Endothelial cell of umbilical vein (primary cell): ENCODE data around the gene PRKCZ. TPM values are rescaled to one million over a fixed set of nuclear protein-coding genes. Genes with fewer than 3 reads are reported as not detected.

Experiments
- BruUV-seq: library from RNA; stranded (reverse); fragments of 400-500 nt; replicated peaks from 2 replicates; lab custom pipeline; 2021; lab: Mats Ljungman, UMichigan
- CTCF ChIA-PET: fragments of 300-600, 350-600 bp; sonication (Branson Sonifier 250); formaldehyde crosslinking; loops from one replicate; lab custom pipeline; 2021; ENCODE audit warnings: antibody characterized with exemption, inconsistent platforms; lab: Charles Lee
- POLR2A ChIA-PET: fragments of 300-600, 350-600 bp; sonication (Branson Sonifier 250); formaldehyde crosslinking; loops from one replicate; lab custom pipeline; 2021; ENCODE audit warnings: antibody characterized with exemption, inconsistent platforms; lab: Charles Lee
- DNase-seq: peaks from one replicate; pipeline ENCODE4 v3.0.0-alpha.2; 2011; ENCODE audit warnings: low read depth, low spot score
- FAIRE-seq: peaks from 2 replicates; lab custom pipeline; 2011; peaks lifted over from hg19 to GRCh38; lab: Jason Lieb, UNC
- H2AFZ ChIP-seq: 2 replicates; pipeline ENCODE4 v1.6.0; 2012; ENCODE audit warnings: low read depth, low read length, control low read depth, inconsistent platforms
- H3K27ac ChIP-seq: 2 replicates; pipeline ENCODE4 v1.5.1; 2011; ENCODE audit warnings: low read depth, mild to moderate bottlenecking, control low read depth, low read length, moderate library complexity; ENCODE audit not compliant: insufficient read depth
- H3K27me3 ChIP-seq, 2 experiments: 2 replicates each; pipeline versions ENCODE4 v1.6.0 to v1.6.1; 2011; ENCODE audit warnings: low read length in 2 of 2, mixed read lengths in 1 of 2; ENCODE audit not compliant: control insufficient read depth in 2 of 2, insufficient read depth in 2 of 2
- H3K36me3 ChIP-seq, 2 experiments: 2 replicates in 1 of 2; 3 replicates in 1 of 2; pipeline ENCODE4 v1.5.1; 2011; ENCODE audit warnings: low read length in 2 of 2, mild to moderate bottlenecking in 1 of 2, moderate library complexity in 1 of 2; ENCODE audit not compliant: control insufficient read depth in 2 of 2, insufficient read depth in 2 of 2; ENCODE audit errors: extremely low read depth in 1 of 2
- H3K4me1 ChIP-seq: 3 replicates; pipeline ENCODE4 v1.5.1; 2011; ENCODE audit warnings: mild to moderate bottlenecking, low read length; ENCODE audit not compliant: control insufficient read depth, insufficient read depth; ENCODE audit errors: extremely low read depth
- H3K4me2 ChIP-seq: 2 replicates; pipeline ENCODE4 v1.6.1; 2011; ENCODE audit warnings: low read length, control low read depth, mixed read lengths; ENCODE audit not compliant: insufficient read depth
- H3K4me3 ChIP-seq, 3 experiments: fragments of 200-600 bp in 1 of 3; sonication (generic), shearing (Covaris generic) in 1 of 3; replicated peaks in 1 of 3; 2 replicates each; pipeline ENCODE4 v1.5.1; 2011 to 2016; ENCODE audit warnings: control low read depth in 3 of 3, low read length in 3 of 3, mild to moderate bottlenecking in 2 of 3, inconsistent platforms in 1 of 3, low read depth in 1 of 3, moderate library complexity in 1 of 3; ENCODE audit not compliant: insufficient read depth in 1 of 3
- H3K79me2 ChIP-seq: 2 replicates; pipeline ENCODE4 v1.6.0; 2012; ENCODE audit warnings: low read length, inconsistent platforms; ENCODE audit not compliant: control insufficient read depth, insufficient read depth
- H3K9ac ChIP-seq: replicated peaks from 2 replicates; pipeline ENCODE3; 2011; ENCODE audit warnings: low read length, control low read depth; ENCODE audit not compliant: insufficient read depth; ENCODE audit errors: extremely low read depth
- H3K9me1 ChIP-seq: replicated peaks from 3 replicates; pipeline ENCODE4 v1.6.0; 2011; ENCODE audit warnings: mild to moderate bottlenecking, low read length; ENCODE audit not compliant: control insufficient read depth, insufficient read depth; ENCODE audit errors: extremely low read depth
- H3K9me3 ChIP-seq: replicated peaks from 2 replicates; pipeline ENCODE4 v1.5.1; 2012; ENCODE audit warnings: low read length, inconsistent platforms; ENCODE audit not compliant: control insufficient read depth, insufficient read depth
- H4K20me1 ChIP-seq: replicated peaks from 2 replicates; pipeline ENCODE3; 2011; ENCODE audit warnings: mild to moderate bottlenecking, low read length; ENCODE audit not compliant: control insufficient read depth, insufficient read depth; ENCODE audit errors: extremely low read depth
- CTCF ChIP-seq, 2 donors: IDR thresholded peaks; 1 replicate in 1 of 2; 2 replicates in 1 of 2; pipeline ENCODE4 v1.5.1; 2011; ENCODE audit warnings: low read length in 2 of 2, mild to moderate bottlenecking in 2 of 2, moderate library complexity in 2 of 2, control low read depth in 1 of 2, inconsistent platforms in 1 of 2, low read depth in 1 of 2; ENCODE audit not compliant: insufficient read depth in 1 of 2; ENCODE audit errors: extremely low read depth in 1 of 2
- EZH2 ChIP-seq: IDR thresholded peaks from 2 replicates; pipeline ENCODE4 v1.6.1; 2012; ENCODE audit warnings: borderline replicate concordance, low read depth, mild to moderate bottlenecking, moderate library complexity, low read length, inconsistent platforms; ENCODE audit not compliant: severe bottlenecking
- FOS ChIP-seq: IDR thresholded peaks from 2 replicates; pipeline ENCODE4 v1.6.1; 2011; ENCODE audit warnings: mild to moderate bottlenecking, low read length, moderate library complexity, borderline replicate concordance; ENCODE audit not compliant: insufficient read depth
- GATA2 ChIP-seq: IDR thresholded peaks from 2 replicates; pipeline ENCODE4 v1.7.0; 2011; ENCODE audit warnings: low read depth, mild to moderate bottlenecking, moderate library complexity, mixed read lengths, low read length; ENCODE audit not compliant: insufficient read length, insufficient read depth
- JUN ChIP-seq: IDR thresholded peaks from 2 replicates; pipeline ENCODE4 v1.6.1; 2011; ENCODE audit warnings: borderline replicate concordance, low read depth; ENCODE audit not compliant: insufficient read length, insufficient read depth
- MAX ChIP-seq: IDR thresholded peaks from 2 replicates; pipeline ENCODE4 v1.6.1; 2011; ENCODE audit not compliant: insufficient read depth, insufficient read length
- MYC ChIP-seq: IDR thresholded peaks from one replicate; pipeline ENCODE4 v1.6.1; 2011; ENCODE audit warnings: mild to moderate bottlenecking, low read depth, low read length
- POLR2A ChIP-seq: IDR thresholded peaks from 2 replicates; pipeline ENCODE4 v1.6.1; 2012; ENCODE audit warnings: low read depth, mild to moderate bottlenecking, control low read depth, low read length
- POLR2AphosphoS5 ChIP-seq: IDR thresholded peaks from 2 replicates; pipeline ENCODE4 v1.6.1; 2012; ENCODE audit warnings: low read depth, mild to moderate bottlenecking, control low read depth, low read length, moderate library complexity; ENCODE audit not compliant: insufficient read depth
- dilution Hi-C: fragments of 300-500 bp; cut with MboI; formaldehyde crosslinking; loops from one replicate; pipeline ENCODE4 v1.15.0; 2019; ENCODE audit warnings: low sequenced_read_pairs; ENCODE audit not compliant: extremely low pct_ligation_motif_present
- intact Hi-C: fragments of 100-400 bp; cut with micrococcal nuclease; formaldehyde crosslinking; loops from one replicate; pipeline ENCODE4 v1.10.0; 2022
- polyA plus RNA-seq, 4 experiments: library from polyadenylated mRNA; depleted of rRNA in 3 of 4; stranded (reverse) in 3 of 4; unstranded in 1 of 4; fragments of >200 nt; gene quantifications; 2 replicates each; pipeline versions ENCODE4 v1.2.1 to v1.2.3, GENCODE V29; 2011 to 2012; ENCODE audit warnings: missing spikeins in 1 of 4
- total RNA-seq: library from RNA; stranded (reverse); gene quantifications from 2 replicates; pipeline ENCODE4 v1.2.3, GENCODE V29; 2021

The PRKCZ gene
- total and polyA plus RNA-seq, 2 donors (not counting 3 experiments of a cell fraction or from before 2014, with no cell fraction given), result 0.22 to 1.7 TPM

- Histone ChIP-seq H3K9me3 (no peaks in the 10 kb centered on the region), H3K9me1 (no peaks in the 10 kb centered on the region), H3K4me3 (no peak overlapping the region), H3K79me2 (no peaks in the 10 kb centered on the region), H3K9ac (no peak overlapping the region), H3K4me1 (no peaks in the 10 kb centered on the region), H3K27me3 (no peaks in the 10 kb centered on the region), H3K27ac (no peak overlapping the region), H3K36me3 (no peaks in the 10 kb centered on the region), H3K4me2 (no peak overlapping the region), H2AFZ (no peak overlapping the region), H4K20me1 (no peaks in the 10 kb centered on the region)
- ChIA-PET CTCF (no interaction called here), POLR2A (no interaction called here)
- dilution Hi-C loops, result no loop called here
- DNase-seq (no peak), FAIRE-seq (no peak)
- no TSS peak for BruUV-seq
- intact Hi-C loops, result no loop called here
- TF ChIP-seq EZH2 (no peak), POLR2A (no peak), MYC (no peak), JUN (no peak), GATA2 (no peak), POLR2AphosphoS5 (no peak), MAX (no peak), FOS (no peak), CTCF (IDR thresholded peaks at IDR 0.05; ENCODE audit: extremely low read depth in 1 of 2, insufficient read depth in 1 of 2, low read depth in 1 of 2, low read length in 2 of 2) (no peak)
Measured at GRCh38 chr1:2083666-2084065, 33.5 kb downstream of the PRKCZ start.
